ENCODE results near the gene ABCC4.

- TF ChIP-seq, protein P1, sequence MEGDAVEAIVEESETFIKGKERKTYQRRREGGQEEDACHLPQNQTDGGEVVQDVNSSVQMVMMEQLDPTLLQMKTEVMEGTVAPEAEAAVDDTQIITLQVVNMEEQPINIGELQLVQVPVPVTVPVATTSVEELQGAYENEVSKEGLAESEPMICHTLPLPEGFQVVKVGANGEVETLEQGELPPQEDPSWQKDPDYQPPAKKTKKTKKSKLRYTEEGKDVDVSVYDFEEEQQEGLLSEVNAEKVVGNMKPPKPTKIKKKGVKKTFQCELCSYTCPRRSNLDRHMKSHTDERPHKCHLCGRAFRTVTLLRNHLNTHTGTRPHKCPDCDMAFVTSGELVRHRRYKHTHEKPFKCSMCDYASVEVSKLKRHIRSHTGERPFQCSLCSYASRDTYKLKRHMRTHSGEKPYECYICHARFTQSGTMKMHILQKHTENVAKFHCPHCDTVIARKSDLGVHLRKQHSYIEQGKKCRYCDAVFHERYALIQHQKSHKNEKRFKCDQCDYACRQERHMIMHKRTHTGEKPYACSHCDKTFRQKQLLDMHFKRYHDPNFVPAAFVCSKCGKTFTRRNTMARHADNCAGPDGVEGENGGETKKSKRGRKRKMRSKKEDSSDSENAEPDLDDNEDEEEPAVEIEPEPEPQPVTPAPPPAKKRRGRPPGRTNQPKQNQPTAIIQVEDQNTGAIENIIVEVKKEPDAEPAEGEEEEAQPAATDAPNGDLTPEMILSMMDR (conservative IDR thresholded peaks at IDR 0.05; ENCODE audit: low read depth in 2 of 2), result no peak; a peak in 1 of 4 replicates
- TF ChIP-seq EZH2 (IDR thresholded peaks at IDR 0.05; ENCODE audit: low read depth, unreplicated experiment), result no peak
- TF ChIP-seq ZNF114 (CRISPR knock-in tag; IDR thresholded peaks at IDR 0.05), result no peak
- TF ChIP-seq CREB1 (CRISPR knock-in tag; IDR thresholded peaks at IDR 0.05; ENCODE audit: low read depth), result no peak
- no peak for TF ChIP-seq EZH2phosphoT487 (IDR thresholded peaks at IDR 0.05; ENCODE audit: unreplicated experiment)
- TF ChIP-seq JUNB (IDR thresholded peaks at IDR 0.05; ENCODE audit: unreplicated experiment), result no peak
- TF ChIP-seq POLR2AphosphoS5 (IDR thresholded peaks at IDR 0.05; ENCODE audit: low read depth), result no peak
- TF ChIP-seq, protein P2, sequence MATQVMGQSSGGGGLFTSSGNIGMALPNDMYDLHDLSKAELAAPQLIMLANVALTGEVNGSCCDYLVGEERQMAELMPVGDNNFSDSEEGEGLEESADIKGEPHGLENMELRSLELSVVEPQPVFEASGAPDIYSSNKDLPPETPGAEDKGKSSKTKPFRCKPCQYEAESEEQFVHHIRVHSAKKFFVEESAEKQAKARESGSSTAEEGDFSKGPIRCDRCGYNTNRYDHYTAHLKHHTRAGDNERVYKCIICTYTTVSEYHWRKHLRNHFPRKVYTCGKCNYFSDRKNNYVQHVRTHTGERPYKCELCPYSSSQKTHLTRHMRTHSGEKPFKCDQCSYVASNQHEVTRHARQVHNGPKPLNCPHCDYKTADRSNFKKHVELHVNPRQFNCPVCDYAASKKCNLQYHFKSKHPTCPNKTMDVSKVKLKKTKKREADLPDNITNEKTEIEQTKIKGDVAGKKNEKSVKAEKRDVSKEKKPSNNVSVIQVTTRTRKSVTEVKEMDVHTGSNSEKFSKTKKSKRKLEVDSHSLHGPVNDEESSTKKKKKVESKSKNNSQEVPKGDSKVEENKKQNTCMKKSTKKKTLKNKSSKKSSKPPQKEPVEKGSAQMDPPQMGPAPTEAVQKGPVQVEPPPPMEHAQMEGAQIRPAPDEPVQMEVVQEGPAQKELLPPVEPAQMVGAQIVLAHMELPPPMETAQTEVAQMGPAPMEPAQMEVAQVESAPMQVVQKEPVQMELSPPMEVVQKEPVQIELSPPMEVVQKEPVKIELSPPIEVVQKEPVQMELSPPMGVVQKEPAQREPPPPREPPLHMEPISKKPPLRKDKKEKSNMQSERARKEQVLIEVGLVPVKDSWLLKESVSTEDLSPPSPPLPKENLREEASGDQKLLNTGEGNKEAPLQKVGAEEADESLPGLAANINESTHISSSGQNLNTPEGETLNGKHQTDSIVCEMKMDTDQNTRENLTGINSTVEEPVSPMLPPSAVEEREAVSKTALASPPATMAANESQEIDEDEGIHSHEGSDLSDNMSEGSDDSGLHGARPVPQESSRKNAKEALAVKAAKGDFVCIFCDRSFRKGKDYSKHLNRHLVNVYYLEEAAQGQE (IDR thresholded peaks at IDR 0.05; ENCODE audit: unreplicated experiment), result no peak
- no peak for TF ChIP-seq NANOG (IDR thresholded peaks at IDR 0.05; ENCODE audit: borderline replicate concordance)
- no peak for TF ChIP-seq ZNF331 (CRISPR knock-in tag; IDR thresholded peaks at IDR 0.05; ENCODE audit: low read depth)
- TF ChIP-seq, protein P3, sequence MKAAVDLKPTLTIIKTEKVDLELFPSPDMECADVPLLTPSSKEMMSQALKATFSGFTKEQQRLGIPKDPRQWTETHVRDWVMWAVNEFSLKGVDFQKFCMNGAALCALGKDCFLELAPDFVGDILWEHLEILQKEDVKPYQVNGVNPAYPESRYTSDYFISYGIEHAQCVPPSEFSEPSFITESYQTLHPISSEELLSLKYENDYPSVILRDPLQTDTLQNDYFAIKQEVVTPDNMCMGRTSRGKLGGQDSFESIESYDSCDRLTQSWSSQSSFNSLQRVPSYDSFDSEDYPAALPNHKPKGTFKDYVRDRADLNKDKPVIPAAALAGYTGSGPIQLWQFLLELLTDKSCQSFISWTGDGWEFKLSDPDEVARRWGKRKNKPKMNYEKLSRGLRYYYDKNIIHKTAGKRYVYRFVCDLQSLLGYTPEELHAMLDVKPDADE (IDR thresholded peaks at IDR 0.05), result no peak
- TF ChIP-seq STAT1 (IDR thresholded peaks at IDR 0.05; ENCODE audit: unreplicated experiment), result no peak
- no peak for TF ChIP-seq ZNF462 (CRISPR knock-in tag; IDR thresholded peaks at IDR 0.05)
These were observed 547 bp downstream of the ABCC4 start for GRCh38 chr13:95300625-95301182.
